Lung (tissue), 12 donors: Measurements from ENCODE around the gene INPP4B. TPM values are rescaled to one million over a fixed set of nuclear protein-coding genes. Genes with fewer than 3 reads are reported as not detected.

Experiments used
- ATAC-seq: fragments of 200-7000 bp; cut with Tn5 transposase; one replicate; pipeline ENCODE4 v1.9.1; 2020; ENCODE audit warnings: moderate number of reproducible peaks; ENCODE audit not compliant: insufficient read depth, low FRiP score
- DNase-seq, 3 donors: peaks; one replicate each; pipeline ENCODE4 v3.0.0-alpha.2; 2013 to 2017
- H3K27ac ChIP-seq, 2 donors: one replicate each; pipeline ENCODE4 v1.5.1; 2013; ENCODE audit warnings: mild to moderate bottlenecking in 2 of 2, moderate library complexity in 2 of 2, control low read depth in 1 of 2, inconsistent platforms in 1 of 2, low read depth in 1 of 2, low read length in 1 of 2
- H3K27me3 ChIP-seq, 3 donors: one replicate each; pipeline ENCODE4 v1.5.1; 2013; ENCODE audit warnings: low read length in 2 of 3; ENCODE audit not compliant: control insufficient read depth in 3 of 3, insufficient read depth in 3 of 3
- H3K36me3 ChIP-seq, 4 donors: one replicate each; pipeline ENCODE4 v1.5.1; 2013; ENCODE audit warnings: low read length in 4 of 4, mild to moderate bottlenecking in 1 of 4, moderate library complexity in 1 of 4; ENCODE audit not compliant: control insufficient read depth in 4 of 4, insufficient read depth in 4 of 4
- H3K4me1 ChIP-seq, 5 donors: one replicate each; pipeline ENCODE4 v1.5.1; 2013; ENCODE audit warnings: low read length in 5 of 5, mild to moderate bottlenecking in 2 of 5, moderate library complexity in 1 of 5; ENCODE audit not compliant: control insufficient read depth in 5 of 5, insufficient read depth in 5 of 5
- H3K4me3 ChIP-seq: one replicate; pipeline ENCODE4 v1.5.1; 2013; ENCODE audit warnings: mild to moderate bottlenecking, control low read depth, moderate library complexity
- H3K9ac ChIP-seq, 2 donors: one replicate each; pipeline ENCODE4 v1.5.1; 2013; ENCODE audit warnings: low read length in 2 of 2, control low read depth in 1 of 2; ENCODE audit not compliant: insufficient read depth in 1 of 2
- H3K9me3 ChIP-seq, 4 donors: one replicate each; pipeline ENCODE4 v1.5.1; 2013; ENCODE audit warnings: low read length in 3 of 4, mild to moderate bottlenecking in 1 of 4, moderate library complexity in 1 of 4; ENCODE audit not compliant: control insufficient read depth in 4 of 4, insufficient read depth in 3 of 4
- WGBS, 2 donors: extraction: QIAGEN DNeasy Blood & Tissue Kit; methylation state at CpG; one replicate each; pipeline ENCODE4 v1.1.7; 2013; 5-methylcytosine and 5-hydroxymethylcytosine counted together
- polyA plus RNA-seq, 2 donors: library from polyadenylated mRNA; stranded (reverse); fragments of 200-250 nt; gene quantifications; one replicate each; pipeline ENCODE4 v1.2.1, GENCODE V29; 2013
- total RNA-seq, 2 donors: library from RNA; depleted of rRNA in 1 of 2; stranded (reverse); fragments of >200 nt in 1 of 2; gene quantifications; one replicate each; pipeline ENCODE4 v1.2.1, GENCODE V29; 2014 to 2021
- TF ChIP-seq, protein P1 (sequence below): IDR thresholded peaks from 2 replicates; pipeline ENCODE4 v1.5.1; 2012; ENCODE audit warnings: mild to moderate bottlenecking; ENCODE audit errors: control extremely low read depth, extremely low read depth
- donor health status: control.
- donor health status: control.
- donor health status: Bipolar disorder and iron deficiency.
- donor health status: healthy.
- donor health status: DM: yes; HTN: yes; CAD: no.

INPP4B gene
- total and polyA plus RNA-seq, 4 donors: 2.4 to 32.6 (median 5.6) TPM

- no peak overlapping the region for H3K27ac ChIP-seq
- peaks cover 0 to 3% (median 0%) of the 10 kb centered on the region in 5 donors for H3K4me1 ChIP-seq
- H3K9ac ChIP-seq: no peak overlapping the region
- no peaks in the 10 kb centered on the region for H3K27me3 ChIP-seq
- no peaks in the 10 kb centered on the region for H3K36me3 ChIP-seq
- ATAC-seq (no peak), DNase-seq (no peak)
- WGBS, 2 donors: 39 to 63% methylated on average over 1 of the region's 1 CpG
- H3K9me3 ChIP-seq: peaks cover 0 to 3% (median 0%) of the 10 kb centered on the region in 4 donors
- H3K4me3 ChIP-seq: no peak overlapping the region
- TF ChIP-seq, protein P1, sequence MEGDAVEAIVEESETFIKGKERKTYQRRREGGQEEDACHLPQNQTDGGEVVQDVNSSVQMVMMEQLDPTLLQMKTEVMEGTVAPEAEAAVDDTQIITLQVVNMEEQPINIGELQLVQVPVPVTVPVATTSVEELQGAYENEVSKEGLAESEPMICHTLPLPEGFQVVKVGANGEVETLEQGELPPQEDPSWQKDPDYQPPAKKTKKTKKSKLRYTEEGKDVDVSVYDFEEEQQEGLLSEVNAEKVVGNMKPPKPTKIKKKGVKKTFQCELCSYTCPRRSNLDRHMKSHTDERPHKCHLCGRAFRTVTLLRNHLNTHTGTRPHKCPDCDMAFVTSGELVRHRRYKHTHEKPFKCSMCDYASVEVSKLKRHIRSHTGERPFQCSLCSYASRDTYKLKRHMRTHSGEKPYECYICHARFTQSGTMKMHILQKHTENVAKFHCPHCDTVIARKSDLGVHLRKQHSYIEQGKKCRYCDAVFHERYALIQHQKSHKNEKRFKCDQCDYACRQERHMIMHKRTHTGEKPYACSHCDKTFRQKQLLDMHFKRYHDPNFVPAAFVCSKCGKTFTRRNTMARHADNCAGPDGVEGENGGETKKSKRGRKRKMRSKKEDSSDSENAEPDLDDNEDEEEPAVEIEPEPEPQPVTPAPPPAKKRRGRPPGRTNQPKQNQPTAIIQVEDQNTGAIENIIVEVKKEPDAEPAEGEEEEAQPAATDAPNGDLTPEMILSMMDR: no peak
These were observed 851.0 kb downstream of the INPP4B start for GRCh38 chr4:141995056-141995455.

GRCh38 chr4:141977433-141977832, 868.7 kb downstream of the INPP4B start:
- Histone ChIP-seq H3K27me3 (no peaks in the 10 kb centered on the region), H3K27ac (no peak overlapping the region), H3K4me1 (no peaks in the 10 kb centered on the region), H3K4me3 (no peak overlapping the region), H3K36me3 (no peaks in the 10 kb centered on the region), H3K9me3 (peaks cover 0 to 5% (median 0%) of the 10 kb centered on the region in 4 donors), H3K9ac (no peak overlapping the region)
- TF ChIP-seq, protein P1: no peak
- ATAC-seq: no peak
- 72 to 79% methylated on average over 3 of the region's 3 CpGs for WGBS, 2 donors
- no peak for DNase-seq
